Measurements from ENCODE around the gene BAIAP2. TPM values are rescaled to one million over a fixed set of nuclear protein-coding genes. Genes with fewer than 3 reads are reported as not detected.
"Not testable (repeated sequence)": the region's sequence is repeated elsewhere in the genome, so short reads cannot be mapped to it uniquely, and the experiment has no call there.

Gene BAIAP2
- total RNA-seq, 2 experiments from 2014 or later, result 4.6 to 5.0 TPM

DNA sequence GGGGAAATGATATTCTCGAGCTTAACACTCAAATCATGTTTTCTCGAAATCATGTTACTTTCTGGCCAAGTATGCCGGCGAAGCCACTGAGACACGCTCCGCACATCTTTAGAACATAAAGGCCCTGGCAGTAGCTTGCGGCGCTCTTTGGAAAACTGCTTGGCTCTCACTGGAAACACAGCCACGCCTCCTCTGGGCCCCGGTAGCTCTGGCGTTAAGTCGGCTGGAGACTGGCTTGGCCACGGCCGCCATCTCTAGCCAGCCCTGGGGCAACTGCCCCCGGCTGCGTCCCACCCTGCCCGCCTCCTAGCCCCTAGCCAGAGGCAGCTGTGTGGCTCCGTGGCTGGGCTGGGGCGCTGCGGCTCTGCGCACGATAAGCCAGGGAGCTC is 9.2 kb upstream of the BAIAP2 start:
- Mint-ChIP-seq H3K36me3 (ENCODE audit: low read depth) (peaks cover 2% of the 10 kb centered on the region), H3K4me1 (peaks cover 5% of the 10 kb centered on the region), H3K27ac (no peak overlapping the region), H3K9me3 (ENCODE audit: low read depth) (peaks cover 6% of the 10 kb centered on the region), H3K27me3 (peaks cover 11% of the 10 kb centered on the region), H3K4me3 (no peak overlapping the region)
- ATAC-seq, result no peak
- no peak for DNase-seq
- ChIA-PET CTCF (interaction anchor here (0.7 to 3.4 kb wide), 6 partner anchors 10 to 641 kb away, joined by 3 to 17 read pairs (median 4); no protein-coding TSS in a partner anchor), POLR2A (no interaction called here)
- intact Hi-C loops (cut with DNase I, micrococcal nuclease), result loop anchor here in 1 of 2 experiments (10.0 kb wide), 1 partner anchor 219 kb away; no protein-coding TSS in a partner anchor

DNA sequence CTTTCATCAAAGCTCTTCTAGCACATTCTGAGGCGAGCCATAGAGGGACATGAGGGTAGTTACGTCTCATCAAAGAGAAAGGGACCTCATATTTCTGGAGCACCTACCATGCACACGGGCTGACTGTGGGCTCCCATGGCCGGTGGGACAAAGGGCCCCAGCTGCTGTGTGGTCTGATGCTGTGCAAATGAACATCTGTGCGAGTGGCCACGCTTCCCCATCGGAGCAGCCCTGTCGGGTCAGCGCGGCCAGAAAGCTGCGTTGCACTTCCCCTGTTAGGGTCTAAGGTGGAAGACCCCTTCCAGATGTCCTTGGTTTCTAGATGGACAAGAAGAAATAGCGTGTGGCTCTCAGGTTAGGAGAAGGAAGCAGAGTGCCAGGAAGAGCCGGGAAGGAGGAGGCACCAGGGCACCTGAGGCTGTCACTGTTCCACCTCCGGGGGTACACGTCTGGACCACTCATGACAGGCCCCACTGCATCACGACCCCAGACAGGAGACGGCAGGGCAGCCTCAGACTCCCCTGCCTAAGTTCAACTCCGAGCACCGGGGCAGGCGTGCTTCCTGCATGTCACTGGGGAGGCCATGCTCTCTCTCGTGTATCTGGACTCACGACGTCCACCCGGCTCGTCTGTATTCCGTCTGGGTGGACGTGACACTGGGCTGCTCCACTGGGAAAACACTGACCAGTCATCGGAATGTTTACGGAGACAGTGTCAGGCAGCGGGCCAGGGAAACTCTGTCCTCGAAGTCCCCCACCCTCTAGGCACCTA is 8.5 kb upstream of the BAIAP2 start:
- Mint-ChIP-seq H3K4me3 (no peak overlapping the region), H3K9me3 (ENCODE audit: low read depth) (peaks cover 6% of the 10 kb centered on the region), H3K4me1 (peaks cover 5% of the 10 kb centered on the region), H3K27me3 (peaks cover 11% of the 10 kb centered on the region), H3K27ac (no peak overlapping the region), H3K36me3 (ENCODE audit: low read depth) (peaks cover 2% of the 10 kb centered on the region)
- ChIA-PET POLR2A (no interaction called here), CTCF (interaction anchor here (0.5 to 3.4 kb wide), 4 partner anchors 76 to 219 kb away, joined by 4 to 17 read pairs (median 4); no protein-coding TSS in a partner anchor)
- no peak for ATAC-seq
- DNase-seq, result no peak
- intact Hi-C loops (cut with DNase I, micrococcal nuclease), result loop anchor here in 1 of 2 experiments (10.0 kb wide), 1 partner anchor 218 kb away; no protein-coding TSS in a partner anchor

DNA sequence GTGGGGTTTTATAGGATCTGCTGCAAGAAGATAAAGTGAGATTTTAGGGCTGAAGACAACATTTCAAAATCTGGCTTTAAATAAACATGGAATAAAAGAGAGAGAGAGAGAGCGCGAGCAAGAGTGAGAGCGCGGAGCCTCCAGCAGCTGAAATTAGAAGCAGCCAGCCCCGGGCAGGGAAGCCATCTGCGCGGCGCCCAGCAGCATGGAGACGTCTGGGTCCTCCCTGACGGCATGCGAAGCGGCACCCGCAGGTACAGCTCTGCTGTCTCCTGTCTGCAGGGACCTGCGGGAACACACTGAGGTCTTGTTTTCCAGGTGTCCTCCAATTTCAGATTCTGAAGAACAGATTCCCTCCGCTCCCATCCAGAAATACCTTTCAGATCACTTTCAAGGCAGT is 7.9 kb upstream of the BAIAP2 start:
- ATAC-seq, result no peak
- H3K36me3 Mint-ChIP-seq (ENCODE audit: low read depth), result peaks cover 2% of the 10 kb centered on the region
- no peak overlapping the region for H3K27ac Mint-ChIP-seq
- intact Hi-C loops (cut with DNase I, micrococcal nuclease), result loop anchor here in 1 of 2 experiments (10.0 kb wide), 1 partner anchor 218 kb away; no protein-coding TSS in a partner anchor
- ChIA-PET CTCF (interaction anchor here (0.5 kb wide), 1 partner anchor 218 kb away, joined by 4 read pairs; no protein-coding TSS in a partner anchor), POLR2A (no interaction called here)
- peaks cover 11% of the 10 kb centered on the region for H3K27me3 Mint-ChIP-seq
- H3K4me3 Mint-ChIP-seq, result no peak overlapping the region
- peaks cover 6% of the 10 kb centered on the region for H3K9me3 Mint-ChIP-seq (ENCODE audit: low read depth)
- no peak for DNase-seq
- H3K4me1 Mint-ChIP-seq, result peaks cover 5% of the 10 kb centered on the region

DNA sequence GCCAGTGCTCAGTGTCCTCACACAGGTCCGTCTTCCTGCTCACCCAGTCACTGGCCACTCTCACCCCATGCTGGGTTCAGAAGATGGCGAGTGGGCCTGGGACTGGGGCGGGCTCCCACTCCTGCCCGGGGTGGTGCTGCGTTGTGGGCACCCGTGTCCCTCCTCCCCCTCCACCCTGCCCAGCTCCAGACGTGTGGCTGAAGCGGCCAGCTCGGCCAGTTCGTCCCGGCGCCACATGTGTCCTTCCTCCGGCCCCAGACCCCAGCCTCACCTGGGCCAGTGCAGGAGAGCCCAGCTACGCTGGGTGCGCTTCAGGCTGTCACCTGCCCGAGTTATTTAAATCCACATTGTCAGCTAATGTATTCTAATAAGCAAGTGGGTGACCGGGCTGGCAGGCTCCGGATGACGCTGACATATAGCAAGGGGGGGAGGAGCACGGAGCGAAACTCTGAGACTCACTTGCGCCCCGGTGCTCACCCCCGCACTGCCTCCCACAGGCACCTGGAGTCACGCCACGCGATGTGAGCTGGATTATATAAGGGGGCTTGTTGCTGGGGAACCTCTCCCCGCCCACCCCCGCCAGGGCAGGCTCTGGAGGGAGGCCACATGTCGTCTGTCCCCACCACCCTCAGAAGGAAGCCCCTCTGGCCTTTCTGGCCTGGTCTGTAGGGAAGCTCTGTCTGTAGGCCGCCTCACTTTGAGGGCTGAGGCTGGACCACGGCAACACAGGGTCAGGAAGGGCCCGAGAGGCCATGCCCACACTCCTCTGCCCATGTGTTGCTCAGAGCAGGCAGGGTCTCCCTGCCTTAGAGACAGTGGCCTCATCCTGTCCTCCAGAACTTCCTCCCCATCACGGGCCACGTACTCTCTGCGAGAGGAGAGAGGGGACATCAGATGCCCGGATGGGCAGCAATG is 7.1 kb upstream of the BAIAP2 start:
- peaks cover 5% of the 10 kb centered on the region for H3K4me1 Mint-ChIP-seq
- no peak overlapping the region for H3K4me3 Mint-ChIP-seq
- H3K27me3 Mint-ChIP-seq, result peaks cover 11% of the 10 kb centered on the region
- ChIA-PET POLR2A (no interaction called here), CTCF (no interaction called here)
- no peak overlapping the region for H3K27ac Mint-ChIP-seq
- intact Hi-C loops (cut with DNase I, micrococcal nuclease), result loop anchor here in 1 of 2 experiments (10.0 kb wide), 1 partner anchor 217 kb away; no protein-coding TSS in a partner anchor
- peaks cover 6% of the 10 kb centered on the region for H3K9me3 Mint-ChIP-seq (ENCODE audit: low read depth)
- ATAC-seq, result no peak
- DNase-seq, result no peak
- H3K36me3 Mint-ChIP-seq (ENCODE audit: low read depth), result peaks cover 2% of the 10 kb centered on the region

DNA sequence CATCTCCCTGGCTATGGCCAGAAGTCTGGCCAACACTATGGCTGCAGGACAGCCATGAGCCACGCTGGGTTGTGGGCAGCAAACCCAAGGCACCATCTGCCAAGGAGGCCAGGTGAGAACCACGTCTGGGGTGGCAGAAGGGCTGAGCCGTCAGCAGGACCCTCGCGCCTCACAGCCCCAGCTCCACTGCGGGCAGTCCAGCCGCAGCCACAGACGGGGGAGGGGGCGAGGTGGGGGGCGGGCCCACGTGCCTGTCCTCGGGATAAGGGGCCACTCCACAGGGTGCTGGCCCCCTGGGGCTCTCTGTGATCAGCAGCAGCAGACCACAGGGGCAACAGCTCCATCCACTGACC is 6.5 kb upstream of the BAIAP2 start:
- Mint-ChIP-seq H3K27me3 (peaks cover 16% of the 10 kb centered on the region), H3K4me1 (peaks cover 8% of the 10 kb centered on the region), H3K4me3 (no peak overlapping the region), H3K9me3 (ENCODE audit: low read depth) (peaks cover 6% of the 10 kb centered on the region), H3K27ac (no peak overlapping the region), H3K36me3 (ENCODE audit: low read depth) (peaks cover 2% of the 10 kb centered on the region)
- DNase-seq, result no peak
- ATAC-seq, result no peak
- intact Hi-C loops (cut with DNase I, micrococcal nuclease), result loop anchor here in 1 of 2 experiments (10.0 kb wide), 1 partner anchor 216 kb away; no protein-coding TSS in a partner anchor
- ChIA-PET CTCF (no interaction called here), POLR2A (no interaction called here)

DNA sequence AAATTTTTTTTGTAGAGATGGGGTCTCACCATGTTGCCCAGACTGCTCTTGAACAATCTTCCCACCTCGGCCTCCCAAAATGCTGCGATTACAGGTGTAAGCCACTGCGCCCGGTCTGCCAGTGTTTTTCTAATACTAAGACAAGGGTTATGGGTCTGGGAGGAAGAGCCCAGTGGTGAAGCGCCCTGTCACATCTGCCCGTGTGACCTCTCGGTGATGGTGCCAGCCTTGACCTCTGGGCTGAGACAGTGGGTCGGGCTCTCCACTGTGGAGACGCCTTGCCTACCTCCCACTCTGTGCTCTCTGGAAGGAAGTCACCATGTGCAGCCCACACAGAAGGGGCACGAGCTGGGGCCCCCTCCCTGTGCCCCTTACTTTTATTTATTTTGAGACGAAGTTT is 5.1 kb upstream of the BAIAP2 start:
- peaks cover 12% of the 10 kb centered on the region for H3K4me1 Mint-ChIP-seq
- DNase-seq (no peak), ATAC-seq (no peak)
- intact Hi-C loops (cut with DNase I, micrococcal nuclease), result loop anchor here (10.0 kb wide), 2 partner anchors 215 to 945 kb away; partner anchors contain the start of gene ASPSCR1 (in 1 of the 2)
- H3K27ac Mint-ChIP-seq, result no peak overlapping the region
- POLR2A ChIA-PET, result no interaction called here
- CTCF ChIA-PET, result no interaction called here
- peaks cover 6% of the 10 kb centered on the region for H3K9me3 Mint-ChIP-seq (ENCODE audit: low read depth)
- peaks cover 21% of the 10 kb centered on the region for H3K27me3 Mint-ChIP-seq
- peaks cover 2% of the 10 kb centered on the region for H3K36me3 Mint-ChIP-seq (ENCODE audit: low read depth)
- no peak overlapping the region for H3K4me3 Mint-ChIP-seq

DNA sequence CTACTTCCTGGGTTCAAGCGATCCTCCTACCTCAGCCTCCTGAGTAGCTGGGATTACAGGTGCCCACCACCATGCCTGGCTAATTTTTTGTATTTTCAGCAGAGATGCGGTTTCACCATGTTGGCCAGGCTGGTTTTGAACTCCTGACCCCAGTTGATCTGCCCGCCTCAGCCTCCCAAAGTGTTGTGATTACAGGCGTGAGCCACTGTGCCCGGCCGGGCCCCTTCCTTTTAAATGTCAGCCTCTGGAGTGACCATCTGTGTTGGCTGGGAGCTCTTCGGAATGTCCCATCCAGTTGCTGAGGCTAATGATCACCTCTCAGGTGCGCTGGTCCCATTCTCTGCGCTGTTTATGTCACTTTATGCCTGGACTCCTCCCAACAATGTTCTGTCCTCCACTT is 4.6 kb upstream of the BAIAP2 start:
- POLR2A ChIA-PET; DNase-seq; H3K9me3 Mint-ChIP-seq (ENCODE audit: low read depth); CTCF ChIA-PET; H3K4me3 Mint-ChIP-seq; H3K27ac Mint-ChIP-seq; H3K36me3 Mint-ChIP-seq (ENCODE audit: low read depth); ATAC-seq: not testable (repeated sequence)
- Mint-ChIP-seq H3K27me3 (peaks cover 21% of the 10 kb centered on the region), H3K4me1 (peaks cover 12% of the 10 kb centered on the region)
- intact Hi-C loops (cut with DNase I, micrococcal nuclease), result loop anchor here in 1 of 2 experiments (10.0 kb wide), 1 partner anchor 944 kb away; the partner anchor contains the start of gene ASPSCR1

DNA sequence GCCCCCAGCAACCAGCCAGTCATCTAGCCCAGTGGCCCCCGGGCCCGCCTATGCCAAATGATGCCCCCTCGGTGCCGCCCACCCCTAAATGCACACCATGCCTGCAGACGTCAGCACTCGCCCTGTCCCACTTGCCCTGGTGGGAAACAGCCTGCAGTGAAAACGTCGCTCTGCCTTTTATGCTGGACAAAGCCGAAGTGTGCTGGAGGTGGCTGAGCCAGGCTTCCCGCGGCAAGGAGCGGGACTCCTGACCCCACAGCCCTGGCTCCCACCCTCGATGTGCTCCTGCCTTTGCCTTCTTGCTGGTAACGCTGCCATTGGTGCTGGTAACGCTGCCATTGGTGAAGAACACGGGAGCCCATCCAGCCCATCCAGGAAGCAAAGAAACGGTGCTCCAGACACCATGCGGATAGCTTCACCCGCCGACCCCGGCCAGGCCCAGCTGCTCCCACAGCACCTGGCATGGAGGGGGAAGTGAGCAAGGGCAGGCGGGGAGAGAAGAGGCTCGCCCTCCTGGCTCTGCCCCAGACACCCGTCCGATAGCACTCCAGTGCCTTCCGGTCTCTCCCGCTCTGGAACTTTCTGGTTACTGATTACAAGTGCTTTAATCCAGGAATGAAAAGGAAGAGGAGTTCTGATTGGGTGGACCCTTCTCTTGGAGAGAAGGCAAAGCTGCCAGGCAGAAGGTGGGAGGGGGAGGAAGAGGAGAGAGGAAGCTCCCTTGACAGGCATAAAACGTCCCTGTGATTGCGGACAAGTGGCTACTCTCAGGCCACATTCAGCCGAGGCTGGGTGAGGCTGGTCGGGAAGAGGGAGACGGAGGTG is 4.0 kb upstream of the BAIAP2 start:
- DNase-seq (no peak), ATAC-seq (no peak)
- H3K9me3 Mint-ChIP-seq (ENCODE audit: low read depth), result peaks cover 6% of the 10 kb centered on the region
- CTCF ChIA-PET, result interaction anchor here (1.4 kb wide), 1 partner anchor 71 kb away, joined by 5 read pairs; no protein-coding TSS in a partner anchor
- H3K27me3 Mint-ChIP-seq, result peaks cover 21% of the 10 kb centered on the region
- peaks cover 16% of the 10 kb centered on the region for H3K4me1 Mint-ChIP-seq
- H3K27ac Mint-ChIP-seq, result no peak overlapping the region
- no peak overlapping the region for H3K4me3 Mint-ChIP-seq
- peaks cover 2% of the 10 kb centered on the region for H3K36me3 Mint-ChIP-seq (ENCODE audit: low read depth)
- POLR2A ChIA-PET, result no interaction called here
- intact Hi-C loops (cut with DNase I, micrococcal nuclease), result loop anchor here in 1 of 2 experiments (10.0 kb wide), 1 partner anchor 944 kb away; the partner anchor contains the start of gene ASPSCR1

DNA sequence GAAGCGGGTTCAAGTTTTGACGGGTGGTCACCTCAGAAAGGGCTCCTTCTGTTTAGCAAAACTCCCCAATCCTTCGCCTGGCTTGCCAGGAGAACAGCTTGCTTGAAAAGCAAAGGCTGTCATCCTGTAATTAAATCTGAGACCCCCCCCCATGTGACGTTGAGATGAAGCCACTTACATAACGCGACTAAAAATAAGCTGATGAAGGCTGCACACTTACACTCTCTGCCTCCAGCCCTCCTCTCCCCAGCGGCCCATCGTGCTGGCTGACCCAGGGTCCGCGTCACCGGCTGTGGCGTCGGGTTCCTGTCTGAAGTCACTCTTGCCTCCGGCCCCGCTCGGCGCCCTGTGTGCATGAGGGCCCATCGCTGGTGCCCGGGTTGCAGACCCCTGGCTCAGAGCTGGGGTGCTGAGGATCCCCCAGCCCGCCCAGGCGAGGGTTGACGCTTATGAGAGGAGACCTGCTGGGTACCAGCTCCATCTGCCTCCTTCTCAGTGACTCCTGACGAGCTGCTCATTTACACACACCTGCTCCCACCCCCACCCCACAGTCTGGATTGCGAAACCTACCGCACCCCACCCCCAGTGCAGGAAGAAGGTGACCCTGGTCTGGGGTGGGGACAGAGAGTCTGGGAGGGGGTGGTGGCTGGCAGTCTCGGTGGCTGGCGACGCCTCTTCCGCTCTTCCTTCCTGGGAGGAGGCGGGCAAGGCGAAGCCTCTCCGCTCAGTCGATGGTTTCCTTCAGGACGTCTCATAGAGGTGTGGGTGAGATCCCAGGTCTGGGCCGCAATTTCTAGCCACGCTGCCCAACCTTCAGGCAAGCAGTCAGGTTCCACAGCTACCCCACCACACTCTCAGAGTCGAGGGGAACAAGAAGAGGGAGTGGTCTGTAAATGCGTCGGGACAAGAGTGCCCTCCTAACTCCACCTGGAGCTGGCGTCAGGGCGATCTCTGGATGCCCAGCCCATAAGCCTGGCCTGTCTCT is 3.1 kb upstream of the BAIAP2 start:
- ChIA-PET CTCF (interaction anchor here (1.4 to 2.2 kb wide), 3 partner anchors 8 to 70 kb away, joined by 3 to 7 read pairs (median 5); no protein-coding TSS in a partner anchor), POLR2A (no interaction called here)
- intact Hi-C loops (cut with DNase I, micrococcal nuclease), result loop anchor here in 1 of 2 experiments (10.0 kb wide), 1 partner anchor 943 kb away; the partner anchor contains the start of gene ASPSCR1
- Mint-ChIP-seq H3K27ac (no peak overlapping the region), H3K9me3 (ENCODE audit: low read depth) (peaks cover 4% of the 10 kb centered on the region), H3K4me3 (no peak overlapping the region), H3K4me1 (peaks cover 22% of the 10 kb centered on the region), H3K36me3 (ENCODE audit: low read depth) (peaks cover 1% of the 10 kb centered on the region), H3K27me3 (peaks cover 24% of the 10 kb centered on the region)
- ATAC-seq (no peak), DNase-seq (no peak)
